Measurements from ENCODE around the gene GPX3. TPM values are rescaled to one million over a fixed set of nuclear protein-coding genes. Genes with fewer than 3 reads are reported as not detected.

The GPX3 gene
- total RNA-seq, 1 donor from 2014 or later: 0.18 TPM

DNA sequence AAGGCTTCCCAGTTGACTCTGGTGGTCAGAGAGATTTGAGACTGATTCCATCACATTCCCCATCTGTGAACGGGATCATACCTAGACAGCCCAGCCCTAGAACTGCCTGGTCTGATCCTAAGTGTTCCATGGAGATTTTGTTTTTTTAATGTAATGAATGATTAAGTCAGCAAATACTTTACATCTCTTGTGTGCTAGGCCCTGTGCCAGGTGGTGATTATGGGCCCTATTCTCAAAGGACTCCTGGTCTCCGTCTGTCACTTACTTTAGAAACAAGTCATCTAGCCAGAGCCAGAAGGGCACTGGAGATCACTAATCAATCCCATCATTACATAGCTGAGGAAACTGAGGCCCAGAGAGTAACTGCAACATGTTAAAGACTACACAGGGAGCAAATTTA is 1.1 kb upstream of the GPX3 start:
- TF ChIP-seq, protein P1, sequence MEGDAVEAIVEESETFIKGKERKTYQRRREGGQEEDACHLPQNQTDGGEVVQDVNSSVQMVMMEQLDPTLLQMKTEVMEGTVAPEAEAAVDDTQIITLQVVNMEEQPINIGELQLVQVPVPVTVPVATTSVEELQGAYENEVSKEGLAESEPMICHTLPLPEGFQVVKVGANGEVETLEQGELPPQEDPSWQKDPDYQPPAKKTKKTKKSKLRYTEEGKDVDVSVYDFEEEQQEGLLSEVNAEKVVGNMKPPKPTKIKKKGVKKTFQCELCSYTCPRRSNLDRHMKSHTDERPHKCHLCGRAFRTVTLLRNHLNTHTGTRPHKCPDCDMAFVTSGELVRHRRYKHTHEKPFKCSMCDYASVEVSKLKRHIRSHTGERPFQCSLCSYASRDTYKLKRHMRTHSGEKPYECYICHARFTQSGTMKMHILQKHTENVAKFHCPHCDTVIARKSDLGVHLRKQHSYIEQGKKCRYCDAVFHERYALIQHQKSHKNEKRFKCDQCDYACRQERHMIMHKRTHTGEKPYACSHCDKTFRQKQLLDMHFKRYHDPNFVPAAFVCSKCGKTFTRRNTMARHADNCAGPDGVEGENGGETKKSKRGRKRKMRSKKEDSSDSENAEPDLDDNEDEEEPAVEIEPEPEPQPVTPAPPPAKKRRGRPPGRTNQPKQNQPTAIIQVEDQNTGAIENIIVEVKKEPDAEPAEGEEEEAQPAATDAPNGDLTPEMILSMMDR (IDR thresholded peaks at IDR 0.05): no peak
- H3K27ac Mint-ChIP-seq: no peak overlapping the region
- no peaks in the 10 kb centered on the region for H3K9me3 Mint-ChIP-seq
- no peaks in the 10 kb centered on the region for H3K27me3 Mint-ChIP-seq
- POLR2A ChIA-PET: no interaction called here
- DNase-seq (no peak), ATAC-seq (ENCODE audit: low read depth) (no peak)
- intact Hi-C loops (cut with micrococcal nuclease): no loop called here
- peak overlapping the region; percentile 2 for H3K4me3 Mint-ChIP-seq
- H3K36me3 Mint-ChIP-seq (ENCODE audit: low read depth): peaks cover 4% of the 10 kb centered on the region
- H3K4me1 Mint-ChIP-seq: peaks cover 20% of the 10 kb centered on the region
- CTCF ChIA-PET: no interaction called here

DNA sequence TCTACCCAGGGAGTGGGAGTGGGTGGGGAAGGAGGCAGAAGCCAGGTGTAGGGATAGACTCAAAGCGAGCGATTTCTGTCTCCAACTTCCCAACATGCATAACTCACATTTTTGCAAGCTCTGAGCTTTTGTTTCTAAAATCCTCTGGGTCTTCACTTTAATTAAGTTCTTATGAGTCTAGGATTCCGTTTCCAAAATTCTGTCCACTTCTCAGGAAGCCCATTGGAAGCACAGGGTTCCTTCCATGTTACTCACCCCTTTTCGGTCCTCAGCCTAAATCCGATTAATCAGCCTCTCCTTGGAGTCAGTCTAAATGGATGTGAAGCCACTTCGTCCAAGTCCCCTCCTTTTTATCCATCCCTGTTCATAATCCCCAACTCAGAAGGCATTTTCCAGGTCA is 1.4 kb downstream of the GPX3 start:
- Mint-ChIP-seq H3K27ac (no peak overlapping the region), H3K9me3 (no peaks in the 10 kb centered on the region), H3K27me3 (no peaks in the 10 kb centered on the region), H3K36me3 (ENCODE audit: low read depth) (peaks cover 20% of the 10 kb centered on the region), H3K4me1 (peaks cover 20% of the 10 kb centered on the region), H3K4me3 (no peak overlapping the region)
- intact Hi-C loops (cut with micrococcal nuclease): no loop called here
- POLR2A ChIA-PET: interaction anchor here (0.6 to 1.0 kb wide), 2 partner anchors 149 to 170 kb away, joined by 3 to 6 read pairs; no protein-coding TSS in a partner anchor
- no peak for DNase-seq
- TF ChIP-seq, protein P1 (IDR thresholded peaks at IDR 0.05): no peak
- no peak for ATAC-seq (ENCODE audit: low read depth)
- CTCF ChIA-PET: no interaction called here

GRCh38 chr5:151022511-151023018 is 2.2 kb downstream of the GPX3 start:
- no peak for ATAC-seq (ENCODE audit: low read depth)

DNA sequence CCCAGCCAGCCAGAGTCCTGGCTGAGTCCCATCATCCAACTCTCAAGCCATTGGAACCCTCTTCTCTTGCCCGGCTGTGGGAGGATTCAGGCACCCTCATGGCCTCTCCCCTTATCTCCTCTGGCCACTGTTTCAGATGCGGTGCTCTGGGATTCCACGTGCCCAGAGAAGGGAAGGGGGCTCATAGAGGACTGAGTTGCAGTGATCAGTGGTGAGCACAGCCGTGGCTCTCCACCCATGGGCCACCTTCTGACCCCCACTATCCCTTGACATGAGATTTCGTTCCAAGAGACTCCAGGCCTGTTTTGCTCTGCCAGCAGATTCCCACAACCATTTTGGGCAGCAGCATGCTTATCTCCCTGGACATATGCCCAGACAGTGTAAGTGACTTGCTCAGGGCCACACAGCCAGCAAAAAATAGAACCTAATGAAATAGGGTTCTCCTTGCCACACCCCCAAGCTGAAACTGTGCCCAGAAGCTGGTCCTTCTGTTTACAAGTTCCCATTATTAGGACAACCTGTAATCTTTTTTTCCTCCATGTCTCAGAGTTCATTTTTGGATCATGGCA is 2.7 kb downstream of the GPX3 start:
- no peak for DNase-seq
- Mint-ChIP-seq H3K4me1 (peaks cover 20% of the 10 kb centered on the region), H3K9me3 (no peaks in the 10 kb centered on the region), H3K36me3 (ENCODE audit: low read depth) (peaks cover 32% of the 10 kb centered on the region), H3K4me3 (no peak overlapping the region), H3K27ac (peak overlapping the region; percentile 21), H3K27me3 (no peaks in the 10 kb centered on the region)
- CTCF ChIA-PET: no interaction called here
- TF ChIP-seq, protein P1 (IDR thresholded peaks at IDR 0.05): no peak
- intact Hi-C loops (cut with micrococcal nuclease): no loop called here
- ATAC-seq (ENCODE audit: low read depth): no peak
- POLR2A ChIA-PET: no interaction called here

More at GRCh38 chr5:151022511-151023018, 2.2 kb downstream of the GPX3 start:
- intact Hi-C loops (cut with micrococcal nuclease): no loop called here
- DNase-seq: no peak
- POLR2A ChIA-PET: no interaction called here
- H3K4me1 Mint-ChIP-seq: peaks cover 20% of the 10 kb centered on the region
- peak overlapping the region; percentile 57 for H3K27ac Mint-ChIP-seq
- no peaks in the 10 kb centered on the region for H3K27me3 Mint-ChIP-seq
- peaks cover 27% of the 10 kb centered on the region for H3K36me3 Mint-ChIP-seq (ENCODE audit: low read depth)
- TF ChIP-seq, protein P1 (IDR thresholded peaks at IDR 0.05): no peak
- no peak overlapping the region for H3K4me3 Mint-ChIP-seq
- H3K9me3 Mint-ChIP-seq: no peaks in the 10 kb centered on the region
- CTCF ChIA-PET: no interaction called here

DNA sequence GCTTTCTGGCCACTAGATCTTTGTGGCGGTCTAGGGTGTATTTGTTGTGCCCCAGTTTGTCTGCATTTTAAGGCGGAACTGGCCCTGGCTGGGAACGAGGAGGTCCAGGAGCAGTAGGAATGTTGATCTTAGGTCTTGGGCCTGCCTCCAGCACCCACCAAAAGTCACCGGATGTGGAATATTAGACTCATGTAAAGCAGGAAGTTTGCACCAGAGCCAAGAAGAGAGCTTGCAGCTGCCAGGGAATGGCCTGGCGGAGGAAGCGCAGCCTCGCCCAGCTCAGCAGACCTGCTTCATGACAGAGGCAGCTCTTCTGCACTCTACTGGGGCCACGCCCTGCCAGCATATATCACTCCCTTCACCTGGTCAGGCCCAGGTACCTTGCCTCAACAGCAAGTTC is 3.3 kb downstream of the GPX3 start:
- Mint-ChIP-seq H3K4me3 (no peak overlapping the region), H3K36me3 (ENCODE audit: low read depth) (peaks cover 37% of the 10 kb centered on the region), H3K27me3 (no peaks in the 10 kb centered on the region), H3K27ac (no peak overlapping the region), H3K9me3 (no peaks in the 10 kb centered on the region), H3K4me1 (peaks cover 20% of the 10 kb centered on the region)
- ATAC-seq (ENCODE audit: low read depth) (no peak), DNase-seq (no peak)
- intact Hi-C loops (cut with micrococcal nuclease): no loop called here
- POLR2A ChIA-PET: no interaction called here
- CTCF ChIA-PET: no interaction called here
- TF ChIP-seq, protein P1 (IDR thresholded peaks at IDR 0.05): no peak
